Brain pericyte (primary cell): ENCODE results near the gene PDZD7.
A peak's percentile ranks its signal among the peaks of the same experiment; 100 is the strongest.

Source experiments
- DNase-seq: peaks from one replicate; pipeline ENCODE4 v3.0.0-alpha.2; 2012; ENCODE audit warnings: low read depth, low spot score

Gene PDZD7

DNA sequence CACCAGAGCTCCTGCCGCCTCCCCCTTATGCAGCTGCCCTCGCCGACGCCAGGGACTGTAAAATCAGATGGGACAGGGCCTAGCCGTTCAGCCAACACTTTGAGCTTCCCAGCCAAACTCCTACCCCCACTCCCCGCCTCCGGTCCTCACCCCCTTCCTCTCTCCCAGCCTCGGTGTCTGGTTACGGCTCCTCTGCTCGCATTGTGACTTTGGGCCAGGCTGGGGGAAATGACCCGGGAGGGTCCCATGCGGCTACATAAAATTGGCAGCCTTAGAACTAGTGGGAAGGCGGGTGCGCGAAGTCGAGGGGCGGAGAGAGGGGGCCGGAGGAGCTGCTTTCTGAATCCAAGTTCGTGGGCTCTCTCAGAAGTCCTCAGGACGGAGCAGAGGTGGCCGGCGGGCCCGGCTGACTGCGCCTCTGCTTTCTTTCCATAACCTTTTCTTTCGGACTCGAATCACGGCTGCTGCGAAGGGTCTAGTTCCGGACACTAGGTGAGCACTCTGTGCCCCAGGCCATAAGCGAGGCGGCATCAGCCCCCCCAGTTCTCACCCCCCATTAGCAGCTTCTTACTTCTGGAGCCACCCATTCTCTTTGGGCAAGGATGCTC lies 30.8 kb upstream of the PDZD7 start, which contains the start of gene KAZALD1:
Gene KAZALD1, plus strand, starts transcription at position 366 of the 608 bp plus-strand sequence. CDS start 604 bp downstream, outside the sequence.
- no peak for DNase-seq

DNA sequence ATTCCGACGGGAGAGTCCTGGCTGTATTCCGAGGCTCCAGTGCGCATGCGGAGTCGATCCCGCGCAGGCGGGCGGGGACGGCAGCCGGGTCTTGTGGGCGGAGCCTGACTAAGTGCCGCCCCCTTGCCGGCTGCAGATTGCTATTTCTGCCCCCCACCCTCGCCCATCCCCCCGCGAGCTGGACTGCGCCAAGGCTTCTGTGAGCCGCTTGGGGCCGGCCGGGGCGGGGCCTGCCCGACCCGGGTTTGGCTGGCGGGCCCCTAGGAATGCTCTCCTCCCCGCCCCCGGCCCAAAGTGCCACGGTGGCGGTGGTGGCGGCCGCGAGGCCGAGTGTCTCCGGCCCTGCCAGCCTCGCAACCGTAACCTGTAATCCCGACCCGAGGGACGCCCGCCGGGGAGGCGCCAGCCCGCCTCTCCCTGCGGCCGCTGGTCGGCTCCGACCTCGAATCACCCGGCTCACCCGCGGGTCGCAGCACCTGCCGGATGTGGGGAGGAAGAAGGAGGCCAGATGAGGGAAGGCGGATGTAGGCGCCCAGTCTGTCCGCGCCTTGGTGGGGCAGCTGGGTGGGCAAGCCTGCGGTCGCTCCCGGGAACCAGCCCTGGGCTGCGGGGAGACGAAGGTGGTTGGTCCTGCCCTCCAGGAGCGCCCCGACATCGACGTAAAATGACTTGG lies 30.2 kb upstream of the PDZD7 start:
- no peak for DNase-seq

DNA sequence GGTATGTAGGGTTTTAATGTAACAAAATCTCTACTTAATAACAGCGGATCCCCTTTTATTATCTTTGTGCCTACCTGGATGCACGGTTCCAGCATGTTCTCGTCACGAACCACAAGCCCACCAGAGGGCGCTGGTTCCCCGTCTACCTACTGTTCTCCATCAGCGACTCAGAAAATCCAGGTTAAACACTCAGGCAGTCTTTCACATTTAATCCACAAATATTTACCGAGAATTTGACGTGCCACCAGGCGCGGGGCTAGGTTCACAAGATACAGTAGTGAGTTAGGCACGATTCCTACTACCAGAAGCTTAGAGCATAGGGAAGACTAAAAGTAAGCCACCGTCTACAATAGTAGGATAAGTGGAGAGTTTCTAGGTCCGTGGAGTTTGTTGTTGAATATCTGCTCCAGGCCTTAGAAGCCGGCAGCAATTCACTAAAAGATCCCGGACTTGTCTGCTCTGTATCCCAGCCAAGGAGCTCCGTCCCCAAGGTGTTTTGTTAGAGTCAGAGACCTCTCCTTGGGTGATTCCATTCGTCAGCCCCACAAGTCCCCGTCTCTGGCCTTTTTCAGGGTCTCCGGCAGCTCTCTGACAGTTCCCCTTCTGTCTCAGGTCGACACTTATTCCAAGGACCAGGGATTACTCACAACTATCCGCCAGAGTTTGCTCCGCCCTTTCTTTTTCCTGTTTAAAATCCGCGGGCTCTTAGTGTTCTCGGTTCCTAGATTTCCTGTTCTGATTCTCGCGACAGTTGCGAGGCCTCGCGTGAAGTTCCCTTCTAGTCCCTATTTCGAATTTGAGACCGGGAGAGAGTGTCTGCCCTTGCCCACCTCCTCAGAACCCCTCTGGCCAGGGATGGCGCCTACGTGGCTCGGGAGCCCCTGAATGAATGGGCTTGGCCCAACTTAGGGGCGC lies 29.4 kb upstream of the PDZD7 start:
- peak; percentile 72 for DNase-seq

DNA sequence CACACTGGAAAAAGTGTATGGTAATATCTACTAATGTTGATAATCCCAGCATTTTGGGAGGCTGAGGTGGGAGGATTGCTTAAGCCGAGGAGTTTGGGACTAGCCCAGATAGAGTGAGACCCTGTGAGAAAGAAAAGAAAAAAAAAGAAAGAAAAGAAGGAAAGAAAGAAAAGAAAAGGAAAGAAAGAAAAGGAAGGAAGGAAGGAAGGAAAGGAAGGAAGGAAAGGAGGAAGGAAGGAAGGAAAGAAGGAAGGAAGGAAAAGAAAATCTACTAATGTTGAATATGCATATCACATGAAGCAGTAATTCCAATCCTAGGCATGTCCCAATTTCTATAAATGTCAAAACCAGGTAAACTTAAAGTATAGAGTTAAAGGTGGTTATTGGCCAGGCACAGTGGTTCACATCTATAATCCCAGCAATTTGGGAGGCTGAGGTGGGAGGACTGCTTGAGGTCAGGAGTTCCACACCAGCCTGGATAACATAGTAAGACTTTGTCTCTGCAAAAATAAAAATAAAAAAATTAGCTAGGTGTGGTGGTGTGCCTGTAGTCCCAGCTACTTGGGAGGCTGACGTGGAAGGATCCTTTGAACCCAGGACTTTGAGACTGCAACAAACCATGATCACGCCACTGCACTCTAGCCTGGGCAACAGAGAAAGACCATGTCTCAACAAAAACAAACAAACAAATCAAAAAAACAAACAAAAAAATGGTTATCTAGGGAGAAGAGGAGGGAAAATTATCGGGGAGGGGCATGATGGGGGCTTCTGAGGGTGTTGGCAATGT lies 25.6 kb upstream of the PDZD7 start:
- no peak for DNase-seq

DNA sequence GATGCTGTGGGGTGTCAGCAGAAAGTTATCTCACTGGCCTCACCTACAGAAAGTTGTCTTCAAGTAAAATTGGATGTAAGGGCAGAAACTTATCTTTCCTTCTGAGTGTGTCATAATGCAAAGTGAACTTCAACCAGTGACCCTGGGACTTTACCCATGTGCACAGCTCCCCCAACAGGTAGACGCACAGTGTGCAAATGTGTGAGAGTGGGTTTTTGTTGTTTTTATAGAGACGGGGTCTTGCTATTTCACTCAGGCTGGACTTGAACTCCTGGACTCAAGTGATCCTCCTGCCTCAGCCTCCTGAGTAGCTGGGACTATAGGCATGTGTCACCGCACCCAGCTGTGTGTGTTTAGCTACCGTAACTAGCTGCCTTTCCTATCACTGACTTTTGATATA lies 24.5 kb upstream of the PDZD7 start:
- no peak for DNase-seq

DNA sequence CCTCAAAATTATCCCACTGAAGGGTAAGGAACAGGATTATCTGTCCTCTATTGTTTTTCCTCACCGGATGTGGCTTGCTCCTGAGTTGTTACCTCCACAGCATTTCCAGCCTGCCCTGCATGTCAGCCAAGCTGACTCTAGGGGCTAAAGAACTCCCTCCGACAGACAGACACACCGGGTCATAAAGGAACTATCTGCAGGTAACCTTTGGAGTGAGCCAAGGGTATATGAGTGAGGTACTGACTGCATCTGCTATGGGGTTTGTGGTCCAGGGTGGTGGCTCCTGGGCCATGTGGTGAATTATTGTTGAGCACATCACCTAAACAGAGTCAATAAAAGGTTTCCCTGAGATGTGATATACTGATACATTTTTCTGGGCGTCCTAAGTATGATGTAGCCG lies 23.9 kb upstream of the PDZD7 start:
- DNase-seq: no peak

DNA sequence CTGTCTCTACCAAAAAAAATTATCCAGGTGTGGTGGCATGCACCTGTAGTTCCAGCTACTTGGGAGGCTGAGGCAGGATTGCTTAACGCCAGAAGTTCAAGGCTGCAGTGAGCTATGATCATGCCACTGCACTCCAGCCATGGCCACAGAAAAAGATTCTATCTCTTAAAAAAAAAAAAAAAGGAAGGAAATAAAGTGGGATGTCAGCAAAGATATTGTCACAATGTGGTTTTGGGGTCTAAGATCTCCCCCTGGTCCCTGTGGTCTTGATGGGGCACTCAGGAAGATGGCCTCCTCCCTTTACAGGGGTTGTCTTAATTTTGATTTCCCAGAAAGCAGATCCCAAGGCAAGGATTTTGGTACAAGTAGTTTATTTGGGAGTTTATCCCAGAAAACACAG lies 23.4 kb upstream of the PDZD7 start:
- no peak for DNase-seq

DNA sequence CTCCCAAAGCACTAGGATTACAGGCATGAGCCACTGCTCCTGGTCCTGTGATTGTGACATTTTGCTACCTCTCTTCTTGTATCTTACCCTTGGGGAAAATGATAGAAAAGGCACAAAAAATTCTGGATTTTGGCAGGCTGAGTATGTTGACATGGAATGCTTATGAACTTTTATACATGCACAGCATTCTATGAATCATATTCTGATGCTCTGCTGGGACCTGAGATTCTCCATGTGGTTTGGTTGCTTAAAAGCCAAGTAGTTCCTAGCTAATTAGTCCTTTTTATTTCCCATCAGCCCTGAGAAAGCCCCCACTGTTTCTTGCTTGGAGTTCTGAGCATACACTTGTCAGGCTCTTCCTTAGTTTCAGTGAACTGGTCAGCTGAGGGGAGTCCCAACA lies 22.6 kb upstream of the PDZD7 start:
- no peak for DNase-seq

DNA sequence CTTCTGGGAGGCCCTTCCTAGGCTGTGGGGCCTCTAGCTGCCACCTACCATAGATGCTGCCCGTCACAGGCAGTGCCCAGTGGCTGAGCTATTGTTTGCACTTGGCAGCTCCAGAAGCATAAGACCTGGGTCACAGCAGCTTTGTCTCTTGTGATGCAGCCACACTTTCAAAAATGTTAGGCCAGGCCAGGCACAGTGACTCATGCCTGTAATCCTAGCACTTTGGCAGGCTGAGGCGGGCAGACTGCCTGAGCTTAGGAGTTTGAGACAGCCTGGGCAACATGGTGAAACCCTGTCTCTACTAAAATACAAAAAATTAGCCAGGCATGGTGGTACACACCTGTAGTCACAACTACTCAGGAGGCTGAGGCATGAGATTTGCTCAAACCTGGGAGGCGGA lies 21.4 kb upstream of the PDZD7 start:
- no peak for DNase-seq

DNA sequence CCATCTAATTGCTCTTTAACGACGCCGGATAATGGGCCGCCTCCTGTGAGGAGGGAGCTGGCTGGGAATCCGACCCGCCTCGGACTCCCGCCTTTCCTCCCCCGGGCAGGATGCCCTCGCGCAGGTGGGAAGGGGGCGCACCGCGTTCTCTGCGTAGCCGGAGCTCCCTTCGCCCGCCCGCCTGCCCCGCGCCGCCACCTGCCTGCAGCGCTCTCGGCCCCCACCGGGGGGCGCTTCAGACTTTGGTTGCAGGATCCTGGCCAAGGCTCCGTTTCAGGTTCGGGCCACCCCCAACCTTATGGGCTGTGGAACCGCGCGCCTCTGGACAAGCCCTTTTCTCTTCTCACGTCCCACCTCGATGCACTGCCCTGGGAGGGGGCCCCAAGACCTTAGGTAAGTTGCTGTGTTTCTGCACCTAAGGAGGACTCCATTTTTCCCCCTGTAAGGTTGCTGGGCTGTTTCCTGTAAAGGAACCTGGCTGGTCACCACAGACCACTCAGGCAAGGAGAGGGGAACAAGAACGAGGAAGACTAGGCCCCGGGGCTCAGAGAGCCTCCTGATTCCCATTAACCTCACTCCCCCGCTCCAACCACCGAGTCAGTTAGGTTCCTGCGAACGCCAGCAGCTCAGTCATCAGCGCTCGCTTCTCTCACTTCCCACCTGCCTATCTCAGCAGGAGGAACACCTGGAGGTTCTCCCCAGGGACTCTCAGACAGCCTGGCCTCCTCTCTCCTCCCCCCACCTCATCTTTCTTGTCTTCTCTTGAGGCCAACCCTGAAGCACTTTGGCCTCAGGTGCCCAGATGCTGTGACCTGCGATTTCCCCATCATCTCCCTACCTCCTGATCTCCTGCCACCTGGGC lies 19.5 kb upstream of the PDZD7 start:
- DNase-seq: no peak

DNA sequence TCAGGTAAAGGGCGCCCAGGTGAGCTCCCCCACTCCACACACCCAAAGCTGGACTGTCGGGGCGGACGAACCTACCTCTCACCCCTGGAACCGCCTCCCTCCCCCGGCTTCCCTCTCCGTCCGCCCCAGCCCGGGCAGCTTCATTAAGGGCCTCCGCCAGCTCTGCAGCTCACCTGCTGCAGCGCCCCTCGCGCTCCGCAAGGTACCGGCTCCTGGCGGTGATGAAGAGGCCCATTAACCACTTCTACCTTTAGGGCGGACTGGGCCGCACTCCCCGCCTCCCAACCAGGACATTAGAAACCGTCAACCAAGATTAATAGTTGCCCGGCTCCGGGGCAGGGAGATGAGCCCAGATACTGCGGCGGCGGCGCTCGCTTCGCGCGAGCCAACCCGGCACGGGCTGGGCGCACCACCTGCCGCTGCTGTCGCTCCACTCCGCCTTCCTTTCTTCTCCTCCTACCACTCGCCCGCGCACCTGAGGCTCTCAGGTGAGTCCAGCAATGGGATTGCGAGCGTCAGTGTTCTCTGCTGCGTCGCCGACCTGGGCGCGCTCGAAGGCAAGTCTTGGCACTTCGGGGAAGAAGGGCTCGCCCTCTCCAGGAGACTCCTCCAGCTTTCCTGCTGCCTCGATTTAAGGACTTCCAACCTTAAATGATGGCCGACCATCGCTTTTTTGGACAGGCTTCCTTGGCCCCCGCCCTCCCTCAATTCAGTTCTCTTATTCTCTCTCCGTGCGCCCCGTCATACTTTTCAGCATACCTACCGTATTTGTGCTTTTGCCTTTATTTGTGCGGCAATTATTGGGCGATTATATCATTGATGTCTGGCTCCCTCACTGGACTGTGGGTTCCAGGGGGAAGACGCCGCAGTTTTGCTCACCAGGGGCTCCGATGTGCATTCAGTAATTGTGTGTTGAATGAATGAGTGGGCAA lies 17.3 kb upstream of the PDZD7 start:
- DNase-seq: no peak

DNA sequence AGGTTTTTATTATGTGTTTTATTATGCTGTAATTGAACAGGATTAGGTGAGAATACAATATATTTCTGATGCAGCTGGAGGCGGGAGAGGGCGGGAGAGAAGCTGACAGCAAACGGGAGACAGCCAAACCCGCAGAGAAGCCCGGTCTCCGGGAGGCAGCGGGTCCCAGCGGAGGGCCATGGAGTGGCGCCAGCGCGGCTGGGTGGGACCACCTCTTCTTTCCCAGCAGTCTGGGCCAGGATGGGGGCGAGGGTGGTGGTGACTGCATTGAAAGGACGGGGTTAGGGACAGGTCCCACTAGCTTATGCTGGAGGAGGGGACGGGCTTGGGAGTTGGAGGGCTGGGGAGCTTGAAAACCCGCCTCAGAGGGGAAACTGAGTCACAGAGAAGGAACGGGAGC lies 16.3 kb upstream of the PDZD7 start:
- no peak for DNase-seq

DNA sequence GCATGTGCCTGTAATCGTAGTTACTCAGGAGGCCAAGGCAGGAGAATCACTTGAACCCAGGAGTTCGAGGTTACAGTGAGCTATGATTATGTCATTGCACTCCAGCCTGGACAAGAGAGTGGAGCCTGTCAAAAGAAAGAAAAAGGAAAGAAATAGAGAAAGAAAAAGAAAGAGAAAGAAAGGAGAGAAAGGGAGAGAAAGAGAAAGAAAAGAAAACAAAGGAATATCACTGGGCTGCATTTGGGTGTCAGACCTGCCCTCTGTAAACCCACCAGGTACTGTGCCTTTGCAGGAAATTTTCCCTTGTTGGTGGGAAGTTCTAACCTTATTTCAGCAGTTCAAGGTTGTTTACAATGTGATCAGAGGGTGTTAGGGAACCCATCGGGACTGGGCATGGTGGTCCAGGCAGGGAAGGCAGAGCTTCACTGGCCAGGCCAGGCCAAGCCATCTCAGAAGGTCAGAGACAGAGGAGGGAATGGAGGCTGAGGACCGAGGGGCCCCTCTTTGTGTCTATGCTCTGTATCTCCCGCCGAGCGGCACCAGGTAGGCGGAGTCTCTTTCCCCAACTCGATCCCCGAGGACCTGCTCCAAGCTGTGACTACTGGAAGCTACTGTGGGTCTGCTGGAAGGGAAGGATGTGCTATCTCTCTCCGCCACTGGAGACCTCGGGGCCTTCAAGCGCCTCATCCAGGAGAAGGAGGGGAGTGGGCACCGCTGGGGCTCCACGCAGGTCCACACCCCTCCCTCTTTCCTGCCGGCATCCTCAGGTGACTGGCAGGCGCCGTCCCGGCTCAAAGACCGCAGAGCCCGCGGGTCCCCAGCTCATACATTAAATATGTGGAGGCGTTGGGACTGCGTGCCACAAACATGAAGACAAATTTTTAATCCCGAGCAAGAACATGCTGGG lies 15.7 kb upstream of the PDZD7 start:
- DNase-seq: no peak

DNA sequence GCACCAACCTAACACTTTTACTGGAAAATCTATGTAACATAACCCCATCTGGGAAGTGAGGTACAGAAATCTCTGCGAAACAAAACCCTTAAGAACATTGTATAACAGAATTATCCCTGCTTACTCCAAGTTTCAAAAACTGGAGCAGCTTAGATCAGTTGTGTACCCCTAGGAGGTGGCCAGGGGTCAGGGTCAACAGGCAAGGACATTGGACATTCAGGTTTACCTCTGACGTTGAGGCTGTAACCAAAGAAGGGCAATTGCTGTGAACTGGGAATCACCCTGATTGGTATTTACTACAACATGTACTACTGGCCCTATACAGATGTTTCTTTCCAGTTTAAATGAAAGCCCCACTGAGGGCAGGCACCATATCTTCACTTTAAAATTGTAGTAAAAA lies 13.2 kb upstream of the PDZD7 start:
- DNase-seq: no peak

DNA sequence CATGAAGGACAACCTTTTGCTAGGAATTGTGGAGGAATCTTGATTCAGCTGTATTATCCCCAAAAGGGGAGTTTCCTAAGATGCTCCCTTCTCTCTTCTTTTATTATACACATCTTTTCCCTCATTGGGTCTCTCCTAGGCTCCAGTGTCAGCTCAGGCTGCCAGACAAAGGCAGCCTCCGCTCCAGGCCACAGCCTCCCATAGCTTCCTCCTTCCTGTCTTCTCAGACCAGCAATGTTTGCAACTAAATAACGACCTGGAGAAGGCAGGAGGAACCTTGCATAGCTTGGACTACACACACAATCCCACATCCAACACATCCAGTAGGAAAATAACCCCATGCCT lies 12.4 kb upstream of the PDZD7 start:
- DNase-seq: no peak

DNA sequence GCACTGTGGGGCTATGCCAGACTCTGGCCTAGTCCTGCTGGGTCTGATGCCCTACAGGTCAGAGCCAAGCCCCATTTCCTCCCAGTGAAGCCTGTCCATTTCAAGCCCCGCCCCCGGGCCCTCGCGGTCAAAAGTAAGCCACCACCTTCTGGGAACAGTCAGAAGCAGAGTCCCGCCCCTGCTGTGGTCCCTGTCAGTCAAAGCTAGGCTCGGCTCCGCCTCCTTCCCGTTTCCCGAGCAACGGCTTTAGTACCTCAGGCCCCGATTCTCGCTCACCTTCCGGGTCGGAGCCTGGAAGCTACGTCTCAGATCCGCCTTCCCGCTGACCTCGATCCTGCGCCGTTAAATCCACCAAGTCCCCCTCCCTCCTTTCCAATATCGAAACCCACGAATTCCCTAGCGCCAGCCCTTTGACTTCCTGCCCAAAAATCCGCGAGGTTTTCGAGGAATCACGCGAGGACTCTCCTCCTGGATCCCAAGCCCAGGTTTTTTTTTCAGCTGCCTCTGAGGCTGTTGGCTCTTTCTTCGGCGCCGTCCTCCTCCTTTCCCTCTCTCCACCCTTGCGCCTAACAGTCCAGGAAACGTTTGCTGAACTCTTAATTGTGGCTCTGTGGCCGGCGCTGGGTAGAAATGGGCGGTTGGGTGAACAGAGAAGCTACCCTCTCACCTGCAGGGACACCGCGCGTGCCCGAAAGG lies 11.9 kb upstream of the PDZD7 start:
- peak; percentile 86 for DNase-seq

DNA sequence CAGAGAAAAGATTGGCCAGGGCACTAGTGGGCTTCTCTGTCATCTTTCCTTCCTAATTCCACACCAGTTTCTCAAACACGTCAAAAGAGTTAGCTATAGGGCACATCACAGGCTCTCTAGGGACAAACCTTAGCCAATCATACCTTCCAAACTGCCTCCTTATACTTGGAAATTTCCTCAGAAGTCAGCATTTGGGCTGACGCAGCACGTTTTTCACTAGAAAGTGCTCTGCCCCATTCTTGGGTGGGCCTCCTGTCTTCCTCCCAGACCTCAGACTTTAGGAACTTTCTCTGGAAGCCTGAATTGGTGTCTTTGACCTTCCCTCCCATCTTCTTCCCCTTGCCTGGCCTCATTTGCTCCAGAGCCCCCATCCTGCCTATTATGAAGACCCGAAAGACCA lies 11.2 kb upstream of the PDZD7 start:
- DNase-seq: no peak

DNA sequence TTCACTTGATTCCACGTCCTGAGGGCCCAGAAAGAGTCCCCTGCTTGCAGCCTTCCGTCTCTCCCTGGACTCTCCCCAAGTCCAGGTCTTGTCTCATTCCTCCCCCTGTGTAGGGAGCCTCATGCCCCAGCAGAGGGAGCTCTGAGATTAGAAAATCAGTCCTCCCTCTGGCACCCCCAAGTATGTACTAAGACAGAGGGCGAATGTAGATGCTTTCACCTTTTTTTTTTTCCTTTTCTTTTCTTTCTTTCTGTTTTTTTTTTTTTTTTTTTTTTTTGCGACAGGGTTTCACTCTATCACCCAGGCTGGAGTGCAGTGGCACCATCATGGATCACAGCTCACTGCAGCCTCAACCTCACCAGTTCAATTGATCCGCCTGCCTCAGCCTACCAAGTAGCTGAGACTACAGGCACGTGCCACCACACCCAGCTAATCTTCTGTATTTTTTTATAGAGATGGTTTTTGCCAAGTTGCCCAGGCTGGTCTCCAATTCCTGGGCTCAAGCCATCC lies 10.4 kb upstream of the PDZD7 start:
- peak; percentile 55 for DNase-seq
